GM12878 (cell line): ENCODE measurements around the gene SMARCC1.

ENCODE experiments used
- BHLHE40 ChIP-seq, 2 experiments: fragments of 450-650 bp in 1 of 2; IDR thresholded peaks; 2 replicates each; pipeline ENCODE4 v1.6.1; 2011 to 2017; ENCODE audit warnings: low read depth in 2 of 2, borderline replicate concordance in 1 of 2, improper control_type of control experiment in 1 of 2, low read length in 1 of 2, mild to moderate bottlenecking in 1 of 2
- CHD1 ChIP-seq: IDR thresholded peaks from 2 replicates; pipeline ENCODE4 v1.6.1; 2012; ENCODE audit warnings: low read depth, low read length, improper control_type of control experiment
- EP300 ChIP-seq, 2 experiments: fragments of 150-350 bp in 1 of 2; IDR thresholded peaks; 2 replicates each; pipeline ENCODE4 v1.6.1; 2011 to 2012; ENCODE audit warnings: low read depth in 2 of 2, low read length in 2 of 2, borderline replicate concordance in 1 of 2, improper control_type of control experiment in 1 of 2, inconsistent platforms in 1 of 2; ENCODE audit not compliant: control insufficient read depth in 1 of 2
- EZH2 ChIP-seq: IDR thresholded peaks from 2 replicates; pipeline ENCODE4 v1.6.1; 2012; ENCODE audit warnings: low read depth, mild to moderate bottlenecking, control low read depth, inconsistent platforms, low read length, borderline replicate concordance; ENCODE audit not compliant: control insufficient read depth
- GABPA ChIP-seq: IDR thresholded peaks from 2 replicates; pipeline ENCODE4 v1.6.1; 2014; ENCODE audit warnings: antibody characterized with exemption, low read depth, mild to moderate bottlenecking, inconsistent platforms
- IRF4 ChIP-seq: IDR thresholded peaks from 2 replicates; pipeline ENCODE4 v1.6.1; 2011; ENCODE audit warnings: low read depth, low read length
- POLR2A ChIP-seq: IDR thresholded peaks from 2 replicates; pipeline ENCODE4 v1.6.1; 2011; ENCODE audit warnings: low read depth, mild to moderate bottlenecking, low read length
- RFX5 ChIP-seq: IDR thresholded peaks from 2 replicates; pipeline ENCODE4 v1.6.1; 2011; ENCODE audit warnings: low read depth, low read length, improper control_type of control experiment
- TCF12 ChIP-seq: IDR thresholded peaks from 2 replicates; pipeline ENCODE4 v1.6.1; 2011; ENCODE audit warnings: low read depth, mild to moderate bottlenecking, low read length
- USF2 ChIP-seq: IDR thresholded peaks from 2 replicates; pipeline ENCODE4 v1.6.1; 2011; ENCODE audit warnings: low read depth, low read length, improper control_type of control experiment, borderline replicate concordance
- TF ChIP-seq, protein P1 (sequence below), 3 experiments: IDR thresholded peaks in 2 of 3; conservative IDR thresholded peaks in 1 of 3; 2 replicates each; pipeline ENCODE4 v1.5.1; 2011; ENCODE audit warnings: low read depth in 3 of 3, low read length in 3 of 3, mild to moderate bottlenecking in 3 of 3, control low read depth in 2 of 3, moderate library complexity in 2 of 3, inconsistent platforms in 1 of 3, mixed read lengths in 1 of 3; ENCODE audit not compliant: control insufficient read depth in 2 of 3, insufficient read depth in 1 of 3; ENCODE audit errors: extremely low read depth in 1 of 3

- TF ChIP-seq, protein P1, sequence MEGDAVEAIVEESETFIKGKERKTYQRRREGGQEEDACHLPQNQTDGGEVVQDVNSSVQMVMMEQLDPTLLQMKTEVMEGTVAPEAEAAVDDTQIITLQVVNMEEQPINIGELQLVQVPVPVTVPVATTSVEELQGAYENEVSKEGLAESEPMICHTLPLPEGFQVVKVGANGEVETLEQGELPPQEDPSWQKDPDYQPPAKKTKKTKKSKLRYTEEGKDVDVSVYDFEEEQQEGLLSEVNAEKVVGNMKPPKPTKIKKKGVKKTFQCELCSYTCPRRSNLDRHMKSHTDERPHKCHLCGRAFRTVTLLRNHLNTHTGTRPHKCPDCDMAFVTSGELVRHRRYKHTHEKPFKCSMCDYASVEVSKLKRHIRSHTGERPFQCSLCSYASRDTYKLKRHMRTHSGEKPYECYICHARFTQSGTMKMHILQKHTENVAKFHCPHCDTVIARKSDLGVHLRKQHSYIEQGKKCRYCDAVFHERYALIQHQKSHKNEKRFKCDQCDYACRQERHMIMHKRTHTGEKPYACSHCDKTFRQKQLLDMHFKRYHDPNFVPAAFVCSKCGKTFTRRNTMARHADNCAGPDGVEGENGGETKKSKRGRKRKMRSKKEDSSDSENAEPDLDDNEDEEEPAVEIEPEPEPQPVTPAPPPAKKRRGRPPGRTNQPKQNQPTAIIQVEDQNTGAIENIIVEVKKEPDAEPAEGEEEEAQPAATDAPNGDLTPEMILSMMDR (IDR thresholded peaks at IDR 0.05 in 2 of 3, conservative IDR thresholded peaks at IDR 0.05 in 1 of 3; ENCODE audit: control insufficient read depth in 2 of 3, extremely low read depth in 1 of 3, insufficient read depth in 1 of 3, low read depth in 3 of 3, low read length in 3 of 3) = 0 out of 6 replicates have a peak, but pooled peaks of 1 of the 3 experiments have one; percentile 6
- TF ChIP-seq IRF4 = peak; percentile 80
- TF ChIP-seq USF2 = no peak; the same call in 1 of the 2 replicates
- TF ChIP-seq BHLHE40 (IDR thresholded peaks at IDR 0.05; ENCODE audit: borderline replicate concordance in 1 of 2, low read depth in 2 of 2, low read length in 1 of 2) = peak; percentile 79 to 89
- 0 out of 2 replicates have a peak, but pooled peaks have one; percentile 58 for TF ChIP-seq TCF12
- no peak for TF ChIP-seq EZH2
- peak; percentile 96 for TF ChIP-seq POLR2A
- no peak for TF ChIP-seq GABPA
- TF ChIP-seq RFX5 = no peak
- peak; percentile 59 for TF ChIP-seq CHD1
- TF ChIP-seq EP300 (IDR thresholded peaks at IDR 0.05; ENCODE audit: borderline replicate concordance in 1 of 2, control insufficient read depth in 1 of 2, low read depth in 2 of 2, low read length in 2 of 2) = peak; percentile 41 to 73; a peak in 2 of 4 replicates
Observed at GRCh38 chr3:47781685-47782445, at the start of gene SMARCC1.
